HG03066 (cell line): Measurements from ENCODE around the gene GLG1.

Experiments
- ATAC-seq: cut with Tn5 transposase; IDR thresholded peaks from one replicate; pipeline ENCODE4 v1.9.1; 2021; ENCODE audit warnings: low read depth; ENCODE audit not compliant: unreplicated experiment

Gene GLG1

GRCh38 chr16:74611721-74612120 lies 4.8 kb upstream of the GLG1 start:
- no peak for ATAC-seq

- no peak for ATAC-seq
These were observed 2.0 kb upstream of the GLG1 start for GRCh38 chr16:74608944-74609343.

GRCh38 chr16:74608381-74608780 lies 1.5 kb upstream of the GLG1 start:
- ATAC-seq, result no peak

GRCh38 chr16:74607962-74608356 lies 1.0 kb upstream of the GLG1 start:
- no peak for ATAC-seq

GRCh38 chr16:74607310-74607961 lies 522 bp upstream of the GLG1 start:
- ATAC-seq, result peak; percentile 22

GRCh38 chr16:74605746-74606520 lies 981 bp downstream of the GLG1 start:
- ATAC-seq, result no peak

- no peak for ATAC-seq
These were observed 1.6 kb downstream of the GLG1 start for GRCh38 chr16:74605332-74605731.

GRCh38 chr16:74603848-74604247 lies 3.1 kb downstream of the GLG1 start:
- ATAC-seq, result no peak

- ATAC-seq, result no peak
These were observed 5.6 kb downstream of the GLG1 start for GRCh38 chr16:74601126-74601871.

- no peak for ATAC-seq
These were observed 10.3 kb downstream of the GLG1 start for GRCh38 chr16:74596586-74596985.

GRCh38 chr16:74592847-74593246 lies 14.1 kb downstream of the GLG1 start:
- no peak for ATAC-seq

- no peak for ATAC-seq
These were observed 14.9 kb downstream of the GLG1 start for GRCh38 chr16:74591876-74592650.

GRCh38 chr16:74586948-74587347 lies 20.0 kb downstream of the GLG1 start:
- no peak for ATAC-seq

GRCh38 chr16:74585846-74586443 lies 21.0 kb downstream of the GLG1 start:
- ATAC-seq, result no peak

- ATAC-seq, result no peak
These were observed 22.8 kb downstream of the GLG1 start for GRCh38 chr16:74583926-74584666.

- ATAC-seq, result no peak
These were observed 23.9 kb downstream of the GLG1 start for GRCh38 chr16:74582970-74583369.

- no peak for ATAC-seq
These were observed 26.1 kb downstream of the GLG1 start for GRCh38 chr16:74580833-74581232.

GRCh38 chr16:74578838-74579237 lies 28.1 kb downstream of the GLG1 start:
- no peak for ATAC-seq

- no peak for ATAC-seq
These were observed 28.5 kb downstream of the GLG1 start for GRCh38 chr16:74578433-74578832.

- no peak for ATAC-seq
These were observed 29.0 kb downstream of the GLG1 start for GRCh38 chr16:74577882-74578366.
